Glomerular endothelial cell (primary cell): Measurements from ENCODE around the gene TIE1. TPM values are rescaled to one million over a fixed set of nuclear protein-coding genes. Genes with fewer than 3 reads are reported as not detected.

Experiments
- DNase-seq: peaks from one replicate; pipeline ENCODE4 v3.0.0-alpha.2; 2011; ENCODE audit warnings: low read depth, low spot score; ENCODE audit errors: extremely low read depth
- total RNA-seq: library from RNA; depleted of rRNA; stranded (reverse); fragments of >200 nt; gene quantifications from 2 replicates; pipeline ENCODE4 v1.2.3, GENCODE V29; 2015

Gene TIE1
- total RNA-seq, 1 donor from 2014 or later = 640 TPM

DNA sequence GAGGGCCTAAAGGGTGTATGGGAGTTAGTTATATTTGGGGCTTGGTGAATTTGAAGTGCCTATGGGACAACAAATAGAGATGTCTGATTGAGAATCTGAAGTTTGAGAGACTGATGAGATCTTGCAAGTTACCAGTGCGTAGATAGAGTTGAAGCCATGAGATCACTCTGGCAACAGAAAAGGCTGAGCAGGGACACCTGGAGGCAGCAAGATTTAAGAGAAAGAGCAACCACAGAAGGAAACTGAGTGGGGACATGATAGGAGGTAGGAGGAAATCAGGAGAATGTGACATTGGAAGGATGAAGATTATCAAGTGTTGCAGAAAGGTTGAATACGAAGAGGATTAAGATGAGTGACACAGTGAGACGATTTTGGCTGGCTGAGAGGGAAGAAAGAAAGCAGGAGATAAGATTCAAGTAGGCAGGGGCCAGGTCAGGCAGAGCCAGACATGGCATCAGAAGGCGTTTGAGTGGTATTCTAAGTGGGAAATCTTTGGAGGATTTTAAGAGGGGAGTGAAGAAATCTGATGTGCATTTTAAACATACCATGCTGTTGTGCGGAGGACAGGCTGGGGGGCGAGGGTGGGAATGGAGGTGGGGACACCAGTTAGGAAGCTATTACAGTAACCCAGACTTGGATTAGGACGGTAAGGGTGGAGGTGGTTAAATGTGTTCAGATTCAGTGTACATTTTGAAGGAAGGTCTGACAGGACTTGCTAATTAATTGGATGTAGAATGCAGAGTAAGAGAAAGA, 33.8 kb downstream of the TIE1 start:
- DNase-seq = no peak

DNA sequence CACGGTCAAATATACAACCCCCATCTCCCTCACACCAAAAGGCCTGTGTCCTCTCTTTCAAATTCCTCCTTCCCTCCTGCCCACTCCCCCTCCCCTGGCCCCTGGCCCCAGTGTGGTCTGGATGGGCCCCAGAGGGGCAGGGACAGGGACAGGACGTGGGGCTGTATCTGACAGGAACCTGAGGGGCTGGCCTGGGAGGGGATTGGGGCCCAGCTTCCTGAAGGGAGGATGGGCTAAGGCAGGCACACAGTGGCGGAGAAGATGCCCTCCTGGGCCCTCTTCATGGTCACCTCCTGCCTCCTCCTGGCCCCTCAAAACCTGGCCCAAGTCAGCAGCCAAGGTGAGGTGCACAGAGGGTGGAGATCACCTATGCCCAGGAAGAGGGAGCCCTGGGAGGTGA, 36.8 kb downstream of the TIE1 start, which contains the start of gene MPL:
MPL (plus strand) TSS at position 231 of the 400 bp plus-strand sequence; CDS start at position 262, 31 bp downstream.
- DNase-seq = no peak

DNA sequence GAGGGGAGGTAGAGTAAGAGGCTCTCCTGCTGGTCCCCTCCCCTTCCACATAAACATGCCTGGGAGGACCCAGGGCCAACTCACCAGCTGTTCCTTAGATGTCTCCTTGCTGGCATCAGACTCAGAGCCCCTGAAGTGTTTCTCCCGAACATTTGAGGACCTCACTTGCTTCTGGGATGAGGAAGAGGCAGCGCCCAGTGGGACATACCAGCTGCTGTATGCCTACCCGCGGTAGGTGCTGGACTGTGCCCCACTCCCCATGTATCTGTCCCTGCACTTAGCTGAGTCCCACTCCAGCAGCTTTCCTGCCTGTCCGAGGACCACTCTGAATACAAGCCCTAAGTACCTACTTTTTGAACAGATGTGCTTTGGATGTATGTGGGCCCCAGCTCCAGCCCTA, 37.2 kb downstream of the TIE1 start:
- DNase-seq = no peak

DNA sequence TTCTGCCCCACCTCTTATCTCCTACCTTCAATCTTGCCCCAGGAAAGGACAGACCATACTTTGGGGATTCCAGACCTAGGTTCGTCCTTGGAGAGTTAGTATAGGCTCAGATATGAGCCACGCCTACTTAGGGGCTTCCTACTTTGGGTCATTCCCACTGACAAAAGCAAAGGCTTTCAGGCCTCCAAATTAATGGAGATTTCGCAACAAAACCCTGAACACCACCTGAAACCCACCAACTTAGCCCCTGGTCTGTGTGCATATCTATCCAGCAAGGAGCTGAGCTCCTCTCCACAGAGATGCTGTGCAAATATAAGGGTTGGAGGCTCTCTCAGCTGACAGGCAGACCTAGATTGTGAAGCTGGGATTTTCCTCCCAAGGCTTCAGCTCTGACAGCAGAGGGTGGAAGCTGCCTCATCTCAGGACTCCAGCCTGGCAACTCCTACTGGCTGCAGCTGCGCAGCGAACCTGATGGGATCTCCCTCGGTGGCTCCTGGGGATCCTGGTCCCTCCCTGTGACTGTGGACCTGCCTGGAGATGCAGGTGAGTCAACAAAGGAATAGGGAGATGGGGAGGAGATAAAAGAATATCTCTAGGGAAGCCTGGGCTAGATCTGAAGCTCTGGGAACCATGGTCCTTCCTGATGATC, 38.9 kb downstream of the TIE1 start:
- no peak for DNase-seq

DNA sequence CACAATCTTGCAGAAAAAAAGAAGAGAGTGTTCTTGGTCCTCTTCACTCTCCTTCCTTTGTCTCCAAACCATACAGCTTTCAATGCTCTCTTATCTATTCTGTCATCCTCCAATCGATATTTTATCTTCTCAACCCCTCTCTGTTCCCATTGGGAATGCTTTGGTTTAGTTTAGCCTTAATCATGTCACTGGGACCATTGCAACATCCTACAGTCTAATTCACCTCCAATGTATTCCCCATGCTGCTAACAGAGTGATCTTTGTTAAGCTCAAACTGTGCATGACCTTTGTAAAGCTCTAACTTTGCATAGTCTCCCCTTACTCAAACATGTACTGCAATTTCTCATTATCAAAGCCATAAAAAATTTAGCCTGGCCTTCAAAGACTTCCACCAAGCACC, 39.8 kb downstream of the TIE1 start:
- DNase-seq = no peak

DNA sequence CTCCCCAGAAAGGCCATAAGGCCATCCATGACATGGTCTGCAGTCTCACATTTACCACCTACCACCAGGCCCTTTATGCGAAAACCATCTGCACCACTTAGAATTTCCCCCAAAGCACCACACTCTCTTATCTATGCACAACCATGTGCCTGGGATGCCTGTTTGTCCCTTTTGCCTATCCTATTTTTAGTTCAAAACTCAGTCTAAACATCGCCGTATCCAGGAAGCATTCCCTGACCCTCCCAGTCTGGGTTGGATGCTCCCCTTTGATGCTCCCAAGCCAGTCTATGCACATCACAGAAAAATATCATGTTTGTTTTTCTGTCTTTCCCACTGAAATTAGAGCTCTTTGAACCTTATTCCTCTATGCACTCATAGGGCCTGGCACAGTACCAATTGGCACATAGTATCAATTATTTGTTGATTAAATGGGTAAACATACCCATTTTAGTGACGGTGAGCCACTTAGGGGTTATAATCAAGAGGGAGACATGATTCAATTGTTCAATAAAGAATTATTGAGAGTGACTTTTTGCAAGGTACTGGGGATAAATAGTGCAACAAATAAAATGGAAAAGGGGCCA, 43.6 kb downstream of the TIE1 start:
- no peak for DNase-seq

DNA sequence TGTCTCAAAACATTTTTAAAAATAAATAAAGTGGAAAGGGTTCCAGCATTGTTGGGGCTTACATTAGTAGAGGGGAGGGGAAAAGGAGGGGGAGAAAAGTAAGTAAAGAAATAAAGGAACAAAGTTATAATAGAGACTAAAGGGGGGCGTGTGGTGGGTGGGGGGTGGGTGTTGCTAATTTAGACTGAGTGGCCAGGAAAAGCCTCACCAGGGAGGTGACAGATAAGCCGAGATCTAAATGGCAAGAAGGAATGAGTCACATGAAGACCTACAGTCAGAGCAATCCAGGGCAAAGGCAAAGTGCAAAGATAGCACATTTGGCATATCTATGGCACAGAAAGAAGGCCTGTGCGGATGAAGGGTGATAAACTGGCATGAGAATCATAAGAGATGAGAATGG, 44.3 kb downstream of the TIE1 start:
- no peak for DNase-seq

DNA sequence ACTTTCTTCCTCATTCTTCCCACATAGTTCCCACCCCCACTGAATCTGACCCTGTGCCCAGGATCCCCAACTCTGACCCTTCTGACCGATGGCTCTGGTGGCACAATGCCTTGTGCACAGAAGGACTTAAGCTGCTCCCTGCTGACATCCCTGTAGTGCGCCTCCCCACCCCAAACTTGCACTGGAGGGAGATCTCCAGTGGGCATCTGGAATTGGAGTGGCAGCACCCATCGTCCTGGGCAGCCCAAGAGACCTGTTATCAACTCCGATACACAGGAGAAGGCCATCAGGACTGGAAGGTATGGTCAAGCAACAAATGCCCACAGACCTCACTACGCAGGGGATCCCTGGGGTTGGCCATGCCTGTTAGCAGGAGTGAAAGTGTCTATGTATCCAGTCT, 45.9 kb downstream of the TIE1 start:
- no peak for DNase-seq

DNA sequence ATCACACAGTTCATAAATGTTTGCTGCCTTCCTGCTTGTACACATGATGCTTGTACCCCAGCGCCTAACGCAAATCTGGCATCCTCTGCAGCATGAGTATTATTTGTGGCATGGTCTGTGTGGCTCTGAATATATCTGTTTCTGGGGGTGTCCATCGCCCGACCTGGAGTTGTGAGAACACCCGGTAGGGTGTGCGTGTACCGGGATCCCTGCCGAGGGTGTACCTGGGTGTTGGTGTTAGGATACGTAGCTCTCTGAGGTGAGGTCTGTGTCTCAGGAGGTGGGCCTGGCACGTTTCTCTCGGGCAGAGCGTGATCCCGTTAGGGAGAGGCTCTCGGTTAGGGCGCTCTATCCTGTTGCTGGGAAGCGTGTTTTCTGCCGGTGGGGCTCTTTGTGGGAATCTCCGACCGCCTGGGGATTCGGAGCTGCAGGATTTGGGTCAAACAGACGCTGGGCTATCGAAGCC, 47.6 kb downstream of the TIE1 start:
- DNase-seq = no peak

DNA sequence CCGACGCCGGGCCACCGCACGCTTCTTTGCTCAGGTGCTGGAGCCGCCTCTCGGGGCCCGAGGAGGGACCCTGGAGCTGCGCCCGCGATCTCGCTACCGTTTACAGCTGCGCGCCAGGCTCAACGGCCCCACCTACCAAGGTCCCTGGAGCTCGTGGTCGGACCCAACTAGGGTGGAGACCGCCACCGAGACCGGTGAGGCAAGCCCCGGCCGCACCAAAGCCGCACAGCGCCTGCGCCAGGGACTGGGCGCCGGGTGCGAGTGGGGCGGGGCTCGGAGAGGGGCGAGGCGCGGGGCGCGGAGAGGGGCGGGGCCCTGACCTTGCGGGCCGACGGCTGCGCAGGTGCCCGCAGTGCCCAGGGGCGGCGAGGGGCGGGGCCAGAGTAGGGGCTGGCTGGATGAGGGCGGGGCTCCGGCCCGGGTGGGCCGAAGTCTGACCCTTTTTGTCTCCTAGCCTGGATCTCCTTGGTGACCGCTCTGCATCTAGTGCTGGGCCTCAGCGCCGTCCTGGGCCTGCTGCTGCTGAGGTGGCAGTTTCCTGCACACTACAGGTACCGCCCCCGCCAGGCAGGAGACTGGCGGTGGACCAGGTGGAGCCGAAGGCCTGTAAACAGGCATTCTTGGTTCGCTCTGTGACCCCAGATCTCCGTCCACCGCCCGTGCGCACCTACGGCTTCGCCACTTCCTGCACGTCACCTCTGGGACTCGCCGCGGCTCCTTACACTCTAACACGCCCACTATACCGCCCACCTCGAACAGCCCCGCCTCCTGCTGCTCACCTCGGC, 48.2 kb downstream of the TIE1 start:
- no peak for DNase-seq

DNA sequence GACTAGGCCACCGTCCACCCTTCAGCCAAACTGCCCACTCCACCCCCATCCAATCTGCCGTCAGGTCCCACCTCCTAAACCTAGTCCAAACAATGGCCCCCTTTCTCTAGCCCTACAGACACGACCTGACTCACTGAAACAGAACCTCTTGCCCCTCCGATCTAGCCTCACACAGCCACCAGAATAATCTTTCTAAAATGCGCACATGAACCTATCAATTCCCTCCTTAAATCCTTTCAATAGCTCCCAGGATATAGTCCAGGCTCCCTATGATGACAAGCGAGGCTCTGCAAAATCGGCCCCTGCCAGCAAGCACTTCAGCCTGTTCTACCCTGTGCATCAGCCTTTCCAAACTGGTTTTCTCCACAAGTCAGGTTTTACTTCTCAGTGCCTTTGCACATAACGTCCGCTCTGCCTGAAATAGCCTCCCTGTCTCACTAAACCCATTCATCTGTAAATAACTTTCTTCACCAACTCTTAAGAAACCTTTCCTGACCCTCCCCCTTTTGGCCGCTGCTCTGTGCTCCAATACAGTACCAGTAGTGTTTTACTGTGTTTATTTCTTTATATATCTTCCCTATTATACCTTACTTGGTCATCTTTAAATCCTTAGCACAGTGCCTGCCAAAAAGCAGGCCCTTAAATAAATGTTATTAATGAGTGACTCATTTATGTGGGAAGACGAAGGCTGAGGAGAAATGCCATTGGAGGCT, 49.0 kb downstream of the TIE1 start:
- DNase-seq = no peak

DNA sequence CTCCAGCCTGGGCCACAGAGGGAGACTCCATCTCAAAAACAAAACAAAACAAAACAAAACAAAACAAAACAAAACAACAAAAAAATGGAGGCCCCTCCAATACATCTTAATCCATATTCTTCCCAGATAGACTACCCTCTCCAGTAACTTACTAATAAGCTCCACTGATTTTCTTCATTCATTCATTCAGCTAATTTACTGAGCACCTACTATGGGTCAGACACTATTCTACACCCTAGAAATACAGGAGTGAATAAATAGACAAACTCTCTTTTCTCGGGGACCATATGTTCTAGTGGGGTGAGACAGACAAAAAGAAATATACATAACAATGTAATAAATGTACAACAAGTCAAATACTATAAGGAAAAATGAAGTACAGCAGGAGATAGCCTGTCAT, 50.2 kb downstream of the TIE1 start:
- DNase-seq = no peak

DNA sequence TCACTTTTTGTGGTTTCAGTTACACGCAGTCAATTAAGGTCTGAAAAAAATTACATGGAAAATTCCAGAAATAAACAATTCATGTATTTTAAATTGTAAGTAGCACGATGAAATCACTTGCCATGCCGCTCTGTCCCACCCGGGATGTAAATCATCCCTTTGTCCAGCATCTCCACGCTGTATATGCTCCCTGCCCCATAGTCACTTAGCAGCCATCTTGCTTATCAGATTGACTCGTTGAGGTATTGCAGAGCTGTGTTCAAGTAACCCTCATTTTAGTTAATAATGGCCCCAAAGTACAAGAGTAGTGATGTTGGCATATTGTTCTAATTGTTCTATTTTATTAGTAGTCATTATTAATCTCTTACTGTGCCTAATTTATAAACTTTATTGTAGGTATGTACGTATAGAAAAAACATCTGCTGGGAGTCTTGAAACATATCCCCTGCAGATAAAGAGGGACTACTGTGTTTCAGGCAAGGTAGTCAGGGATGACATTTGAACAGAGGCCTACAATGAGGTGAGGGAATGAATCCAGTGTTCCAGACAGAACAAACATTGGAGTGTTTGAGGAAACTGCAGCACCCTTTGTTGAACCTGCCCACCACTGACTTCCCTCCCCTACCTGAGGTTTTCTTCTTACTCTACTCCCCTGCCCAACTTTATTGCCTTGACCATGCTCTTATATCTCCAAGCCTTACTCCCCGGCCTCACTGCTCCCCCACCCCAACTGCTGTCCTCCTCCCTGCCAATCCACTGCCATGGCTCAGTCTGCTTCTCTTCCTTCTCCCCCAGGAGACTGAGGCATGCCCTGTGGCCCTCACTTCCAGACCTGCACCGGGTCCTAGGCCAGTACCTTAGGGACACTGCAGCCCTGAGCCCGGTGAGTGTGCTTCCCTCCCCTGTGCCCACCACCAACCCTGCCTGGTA, 50.9 kb downstream of the TIE1 start:
- no peak for DNase-seq

DNA sequence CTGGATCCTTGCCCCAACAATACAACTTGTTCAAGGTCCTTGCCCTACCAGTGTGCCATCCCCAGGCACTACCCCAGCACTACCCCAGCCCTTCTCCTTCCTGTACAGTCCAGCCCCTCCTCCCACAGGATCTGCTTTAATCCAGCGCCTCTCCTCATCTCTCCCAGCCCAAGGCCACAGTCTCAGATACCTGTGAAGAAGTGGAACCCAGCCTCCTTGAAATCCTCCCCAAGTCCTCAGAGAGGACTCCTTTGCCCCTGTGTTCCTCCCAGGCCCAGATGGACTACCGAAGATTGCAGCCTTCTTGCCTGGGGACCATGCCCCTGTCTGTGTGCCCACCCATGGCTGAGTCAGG, 51.5 kb downstream of the TIE1 start:
- no peak for DNase-seq

DNA sequence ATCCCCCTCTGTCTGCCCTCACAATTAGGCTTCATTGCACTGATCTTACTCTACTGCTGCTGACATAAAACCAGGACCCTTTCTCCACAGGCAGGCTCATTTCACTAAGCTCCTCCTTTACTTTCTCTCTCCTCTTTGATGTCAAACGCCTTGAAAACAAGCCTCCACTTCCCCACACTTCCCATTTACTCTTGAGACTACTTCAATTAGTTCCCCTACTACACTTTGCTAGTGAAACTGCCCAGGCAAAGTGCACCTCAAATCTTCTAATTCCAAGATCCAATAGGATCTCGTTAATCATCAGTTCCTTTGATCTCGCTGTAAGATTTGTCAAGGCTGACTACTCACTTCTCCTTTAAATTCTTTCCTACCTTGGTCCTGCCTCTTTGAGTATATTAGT, 52.1 kb downstream of the TIE1 start:
- DNase-seq = no peak

DNA sequence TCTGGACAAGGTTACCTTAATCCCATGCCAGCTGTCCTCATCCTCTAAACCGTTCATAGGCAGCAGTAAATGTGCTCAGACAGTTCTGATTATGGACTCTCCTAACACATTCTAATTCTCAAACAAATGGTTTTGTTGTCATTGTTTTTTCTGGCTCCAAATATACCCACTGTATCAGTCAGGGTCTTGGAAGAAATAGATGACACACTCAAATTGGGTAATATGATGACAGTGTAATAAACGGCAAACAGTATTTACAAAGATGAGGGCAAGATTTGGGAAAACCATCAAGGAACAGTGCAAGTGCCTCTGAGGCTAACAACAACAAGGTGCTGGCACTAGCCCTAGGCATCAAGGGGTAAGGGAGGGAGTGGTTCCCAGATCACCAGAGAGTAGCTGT, 53.7 kb downstream of the TIE1 start:
- DNase-seq = no peak

DNA sequence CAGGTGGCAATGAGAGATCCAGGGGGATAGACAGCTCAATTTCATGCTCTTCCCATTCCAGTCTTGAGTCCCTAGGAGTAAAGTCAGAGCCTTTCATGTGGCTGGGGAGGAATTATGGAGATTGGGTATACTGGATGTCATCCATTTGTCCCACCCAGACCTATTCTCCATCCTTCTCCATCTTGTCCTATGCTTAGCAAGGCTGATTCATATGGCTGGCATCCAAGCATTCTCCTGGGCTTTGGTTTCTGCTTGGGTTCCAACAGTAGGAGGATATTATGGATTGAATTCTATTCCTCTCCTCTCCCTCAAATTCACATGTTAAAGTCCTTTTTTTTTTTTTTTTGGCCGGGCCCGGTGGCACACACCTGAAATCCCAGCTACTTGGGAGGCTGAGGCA, 54.2 kb downstream of the TIE1 start:
- no peak for DNase-seq

DNA sequence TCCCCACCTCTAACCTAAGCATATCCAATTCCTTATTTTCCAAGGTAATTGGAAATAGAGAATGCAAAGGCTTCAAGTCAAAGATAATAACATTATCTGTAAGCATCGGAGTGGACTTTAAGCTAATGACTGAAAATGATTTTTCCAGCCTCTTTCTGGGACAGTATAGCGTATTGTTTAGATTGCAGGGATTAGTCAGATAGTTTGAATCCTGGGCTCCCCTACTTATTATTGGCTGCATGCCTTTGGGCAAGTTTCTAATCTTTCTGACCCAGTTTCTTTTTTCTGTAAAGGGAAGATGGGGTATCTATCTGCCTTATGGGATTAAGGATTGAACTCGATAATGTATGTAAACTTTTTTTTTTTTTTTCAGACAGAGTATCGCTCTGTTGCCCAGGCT, 56.5 kb downstream of the TIE1 start:
- no peak for DNase-seq

DNA sequence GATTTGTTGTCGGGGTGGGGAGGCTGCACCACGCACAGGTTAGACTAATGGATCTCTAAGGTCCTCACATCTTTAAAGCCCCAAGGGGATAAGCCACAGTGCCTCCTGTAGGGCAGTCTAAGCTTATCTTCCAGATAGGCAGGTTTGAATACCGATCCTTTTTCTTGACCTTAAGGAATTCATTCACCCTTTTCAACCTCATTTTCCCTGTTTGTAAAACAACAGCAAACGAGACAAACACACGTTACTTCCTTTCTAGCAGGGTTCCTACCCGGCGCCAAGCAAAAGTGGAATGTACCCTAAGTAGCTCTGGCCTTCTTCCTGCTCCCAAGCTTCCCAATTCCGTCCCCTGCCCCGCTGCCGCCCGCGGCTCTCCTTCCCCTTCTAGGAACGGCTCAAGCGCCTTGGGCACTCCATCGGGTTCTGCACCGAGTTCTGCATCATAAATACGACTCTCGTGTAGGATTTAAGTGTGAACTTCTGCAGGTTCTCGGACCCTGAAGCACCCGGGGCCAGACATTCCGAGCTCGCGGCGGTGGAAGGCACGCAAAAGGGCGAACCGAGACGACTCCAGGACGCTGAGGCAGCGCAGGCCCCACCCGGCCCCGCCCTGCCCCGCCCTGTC, 57.5 kb downstream of the TIE1 start:
- DNase-seq = no peak
